Measurements from ENCODE around the gene LCN9.

- TF ChIP-seq CTCF (IDR thresholded peaks at IDR 0.05; ENCODE audit: low read depth, low read length): no peak
- TF ChIP-seq EZH2phosphoT487 (IDR thresholded peaks at IDR 0.05; ENCODE audit: low read depth): no peak
Observed at GRCh38 chr9:135617538-135617900, 45.6 kb upstream of the LCN9 start.

All from OCI-LY3 (cell line).